EH (cell line): ENCODE results near the gene RHOXF1.
"Not testable (repeated sequence)": the region's sequence is repeated elsewhere in the genome, so short reads cannot be mapped to it uniquely, and the experiment has no call there.

Experiments used
- DNase-seq: peaks from one replicate; pipeline ENCODE4 v3.0.0-alpha.2; 2015; ENCODE audit warnings: low read depth

The RHOXF1 gene

DNA sequence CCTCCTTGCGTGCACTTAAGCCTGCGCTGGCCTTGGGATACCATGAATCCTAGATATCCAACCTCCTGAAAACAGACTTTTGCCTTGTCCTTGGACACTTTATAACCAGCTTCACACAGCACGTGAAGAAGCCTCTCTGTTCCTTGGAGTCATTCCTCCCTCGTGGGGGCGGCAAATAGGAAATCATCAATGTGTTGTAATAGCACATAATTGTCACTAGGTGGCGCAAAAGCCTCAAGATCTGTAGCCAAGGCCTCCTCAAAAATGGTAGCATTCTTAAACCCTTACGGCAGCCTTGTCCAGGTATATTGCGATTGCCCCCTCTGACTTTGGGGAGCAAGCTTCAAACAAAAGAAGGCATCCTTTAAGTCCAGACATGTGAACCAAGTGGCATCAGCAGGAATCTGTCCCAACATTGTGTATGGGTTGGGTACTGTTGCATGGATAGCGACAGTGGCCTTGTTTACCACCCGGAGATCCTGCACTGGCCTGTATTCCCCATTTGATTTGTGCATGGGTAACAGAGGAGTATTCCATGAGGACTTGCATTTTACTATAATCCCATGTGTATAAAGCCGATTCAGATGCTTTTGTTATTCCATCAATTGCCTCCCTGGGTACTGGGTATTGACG lies 30.0 kb downstream of the RHOXF1 start:
- not testable (repeated sequence) for DNase-seq

DNA sequence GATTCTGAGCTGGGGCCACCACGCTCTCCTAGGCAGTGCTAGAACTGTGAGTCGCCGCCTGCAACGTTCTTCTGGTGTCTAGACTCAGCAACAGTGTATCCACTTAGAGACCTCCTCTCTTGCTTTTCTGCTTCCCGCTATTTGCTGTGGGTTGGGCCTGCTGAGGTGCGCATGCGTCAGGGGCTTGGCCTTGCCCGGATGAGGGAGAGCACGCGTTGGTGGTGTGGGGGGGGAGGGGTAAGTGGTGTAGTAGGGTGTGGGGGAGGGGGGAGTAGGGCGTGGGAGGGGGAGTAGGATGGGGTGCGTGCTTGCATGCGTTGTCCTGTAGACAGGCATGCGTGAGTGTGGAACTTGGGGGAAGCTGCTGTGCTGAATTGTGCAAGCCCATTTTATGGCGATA lies 38.1 kb downstream of the RHOXF1 start, which contains the start of gene RHOXF2B:
TSS of gene RHOXF2B (minus strand) at position 101 of the 400 bp plus-strand sequence. CDS start 138 bp downstream, outside the sequence.
- DNase-seq = not testable (repeated sequence)

DNA sequence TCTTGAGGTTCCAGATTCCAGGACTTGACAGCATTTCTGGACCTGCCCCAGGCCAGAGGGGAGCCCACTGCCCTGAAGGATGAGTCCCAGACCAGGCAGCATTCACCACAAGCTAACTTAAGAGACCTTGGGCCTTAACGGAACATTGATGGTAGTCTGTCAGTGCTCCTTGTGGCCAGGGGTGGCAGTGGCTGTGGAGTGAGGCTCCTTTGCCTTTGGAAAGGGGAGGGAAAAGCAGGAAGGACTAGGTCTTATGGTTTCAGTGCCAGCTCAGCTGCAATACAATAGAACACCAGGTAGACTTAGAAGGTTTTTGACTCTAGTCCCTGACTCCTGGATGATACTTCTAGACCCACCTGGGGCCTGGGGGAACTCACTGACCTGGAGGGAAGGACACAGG lies 49.5 kb downstream of the RHOXF1 start:
- DNase-seq = not testable (repeated sequence)
